IPS-15b (cell line): ENCODE results near the gene DIS3L2.
"Not testable (repeated sequence)": the region's sequence is repeated elsewhere in the genome, so short reads cannot be mapped to it uniquely, and the experiment has no call there.

Experiments
- H3K27me3 ChIP-seq: one replicate; pipeline ENCODE4 v1.6.1; 2013; ENCODE audit warnings: low read length; ENCODE audit not compliant: control insufficient read depth, insufficient read depth
- H3K36me3 ChIP-seq: one replicate; pipeline ENCODE4 v1.6.1; 2013; ENCODE audit warnings: low read length; ENCODE audit not compliant: control insufficient read depth, insufficient read depth
- H3K4me1 ChIP-seq: one replicate; pipeline ENCODE4 v1.6.1; 2013; ENCODE audit warnings: mild to moderate bottlenecking, low read length; ENCODE audit not compliant: control insufficient read depth, insufficient read depth
- H3K4me3 ChIP-seq: one replicate; pipeline ENCODE4 v1.5.1; 2013; ENCODE audit warnings: low read depth, low read length
- H3K9ac ChIP-seq: one replicate; pipeline ENCODE4 v1.6.1; 2013; ENCODE audit warnings: low read depth, mild to moderate bottlenecking, low read length
- H3K9me3 ChIP-seq: one replicate; pipeline ENCODE4 v1.6.1; 2013; ENCODE audit warnings: mild to moderate bottlenecking, low read length; ENCODE audit not compliant: control insufficient read depth, insufficient read depth

Gene DIS3L2

DNA sequence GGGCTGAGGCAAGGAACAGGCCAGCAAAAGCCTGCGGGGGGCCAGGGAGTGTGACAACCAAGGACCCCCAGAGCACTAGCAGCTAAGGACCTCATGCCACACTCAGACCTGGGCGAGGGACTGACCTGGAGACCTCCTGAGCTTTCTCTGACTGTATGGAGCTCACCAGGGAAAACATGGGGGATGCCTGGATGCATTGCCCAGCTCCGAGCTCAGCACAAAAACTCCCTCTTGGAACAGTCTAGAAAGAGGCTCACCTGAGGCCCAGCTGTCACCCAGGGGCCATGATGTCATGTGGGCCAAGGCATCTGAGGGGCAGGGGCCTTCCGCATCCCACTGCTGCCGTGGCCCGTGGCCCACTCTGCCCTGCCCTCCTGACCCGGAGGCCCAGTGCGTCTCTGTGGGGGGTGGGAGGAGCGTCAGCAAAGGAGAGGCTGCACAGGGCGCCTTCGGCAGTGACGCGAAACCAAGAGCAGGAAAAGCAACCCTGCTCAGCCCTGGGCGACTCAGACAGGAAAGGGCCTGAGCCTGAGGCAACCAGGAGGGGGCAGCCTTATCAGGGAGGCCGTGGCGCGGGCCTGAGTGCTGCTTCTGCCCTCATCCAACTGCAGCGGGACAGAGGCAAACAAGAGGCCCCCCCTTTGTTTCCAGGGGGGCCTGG, 359.8 kb downstream of the DIS3L2 start:
- no peaks in the 10 kb centered on the region for H3K36me3 ChIP-seq
- H3K27me3 ChIP-seq: no peaks in the 10 kb centered on the region
- H3K4me1 ChIP-seq: peaks cover 2% of the 10 kb centered on the region
- no peaks in the 10 kb centered on the region for H3K9me3 ChIP-seq
- H3K4me3 ChIP-seq: no peak overlapping the region
- no peak overlapping the region for H3K9ac ChIP-seq

DNA sequence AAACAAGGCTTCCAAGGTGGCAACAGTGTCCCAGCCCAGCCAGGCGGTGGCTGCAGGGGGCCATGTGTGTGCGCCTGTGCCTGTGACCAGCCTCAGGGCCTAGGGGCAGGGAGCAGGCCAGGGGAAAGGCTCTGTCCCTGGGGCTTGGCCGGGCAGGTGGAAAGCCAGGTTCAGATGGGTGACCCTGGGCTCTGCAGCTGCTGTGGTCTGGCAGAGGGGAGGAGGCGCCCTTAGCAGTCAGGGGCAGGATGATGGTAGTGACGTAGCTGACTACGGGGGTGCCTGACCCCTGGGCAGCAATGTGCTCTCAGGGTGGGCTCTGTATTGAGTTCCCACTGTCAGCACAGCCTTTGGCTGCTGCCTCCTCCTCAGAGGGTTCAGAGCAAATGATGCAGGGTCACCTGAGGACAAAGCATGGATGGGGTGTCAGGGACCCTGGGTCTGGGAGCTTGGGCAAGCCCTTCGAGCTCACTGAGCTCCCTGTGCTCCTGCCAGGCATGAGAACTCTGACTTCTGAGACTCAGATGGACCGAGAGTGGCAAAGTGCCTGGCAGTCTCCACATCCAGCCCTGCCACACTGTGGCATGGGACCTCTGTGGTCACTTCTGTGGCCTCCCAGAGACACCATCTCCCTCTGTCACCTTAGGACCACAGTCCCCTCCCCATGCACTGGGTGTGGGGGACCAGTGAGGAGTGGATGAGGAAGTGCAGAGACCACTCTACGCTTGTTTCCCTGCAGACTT, 360.5 kb downstream of the DIS3L2 start:
- no peaks in the 10 kb centered on the region for H3K9me3 ChIP-seq
- H3K9ac ChIP-seq: no peak overlapping the region
- H3K27me3 ChIP-seq: no peaks in the 10 kb centered on the region

DNA sequence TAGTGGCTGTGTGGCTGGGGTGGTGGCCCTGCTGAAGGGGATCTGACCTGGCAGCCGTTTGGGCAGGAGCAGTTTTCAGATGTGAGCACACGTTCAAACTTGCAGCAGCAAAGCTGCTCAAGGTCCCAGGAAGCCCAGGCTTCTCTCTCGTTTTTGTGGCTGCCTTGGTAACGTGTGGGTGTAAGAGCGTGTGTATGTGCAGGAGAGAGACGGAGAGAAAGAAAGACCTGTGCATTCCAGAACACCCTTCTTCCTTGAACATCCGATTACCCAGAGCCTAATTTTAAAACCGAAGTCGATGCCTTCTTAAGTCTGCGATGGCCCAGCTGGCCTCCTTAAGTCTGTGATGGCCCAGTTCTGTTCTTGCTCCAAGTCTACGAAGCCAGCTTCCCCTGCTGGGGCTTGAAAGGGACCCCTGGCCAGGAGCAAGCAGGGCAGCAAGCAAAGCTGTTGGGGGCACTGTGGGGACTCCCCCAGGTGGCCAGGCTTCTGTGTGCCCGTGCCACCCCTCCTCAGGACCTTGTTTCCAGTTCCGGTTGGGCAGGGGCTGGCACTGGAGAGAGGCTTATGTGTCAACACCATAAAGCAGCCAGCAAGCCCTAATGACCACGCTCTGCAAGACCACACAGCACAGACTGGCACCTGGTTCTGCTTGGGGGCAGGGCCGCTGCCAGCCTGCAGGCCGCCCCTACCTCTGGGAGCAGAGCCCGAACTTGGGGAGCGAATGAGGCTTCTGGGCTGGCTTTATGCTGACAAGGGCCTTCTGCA, 361.2 kb downstream of the DIS3L2 start:
- H3K9me3 ChIP-seq: no peaks in the 10 kb centered on the region
- no peak overlapping the region for H3K4me3 ChIP-seq
- H3K36me3 ChIP-seq: no peaks in the 10 kb centered on the region
- H3K9ac ChIP-seq: no peak overlapping the region
- peaks cover 2% of the 10 kb centered on the region for H3K4me1 ChIP-seq
- H3K27me3 ChIP-seq: no peaks in the 10 kb centered on the region

More for the DNA sequence above, 360.5 kb downstream of the DIS3L2 start:
- Histone ChIP-seq H3K36me3 (no peaks in the 10 kb centered on the region), H3K4me3 (no peak overlapping the region), H3K4me1 (peaks cover 2% of the 10 kb centered on the region)

DNA sequence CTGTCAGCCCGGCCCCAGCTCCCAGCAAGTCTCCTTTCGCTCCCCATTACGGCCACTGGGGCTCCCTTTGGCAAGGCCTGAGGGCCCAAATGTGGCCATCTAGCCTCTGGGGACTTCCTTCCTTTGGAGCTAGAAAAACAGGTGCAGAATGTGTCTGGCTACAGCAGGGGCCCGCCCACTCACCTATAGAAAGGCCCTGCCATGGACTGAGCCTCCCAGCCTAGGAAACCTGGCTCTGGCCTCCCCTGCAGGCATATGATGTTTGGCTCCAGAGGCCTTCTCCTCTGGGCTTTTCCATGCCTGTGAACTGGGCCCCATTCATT, 361.8 kb downstream of the DIS3L2 start:
- Histone ChIP-seq H3K27me3 (no peaks in the 10 kb centered on the region), H3K36me3 (no peaks in the 10 kb centered on the region), H3K4me3 (no peak overlapping the region), H3K4me1 (peaks cover 2% of the 10 kb centered on the region), H3K9me3 (no peaks in the 10 kb centered on the region), H3K9ac (no peak overlapping the region)

DNA sequence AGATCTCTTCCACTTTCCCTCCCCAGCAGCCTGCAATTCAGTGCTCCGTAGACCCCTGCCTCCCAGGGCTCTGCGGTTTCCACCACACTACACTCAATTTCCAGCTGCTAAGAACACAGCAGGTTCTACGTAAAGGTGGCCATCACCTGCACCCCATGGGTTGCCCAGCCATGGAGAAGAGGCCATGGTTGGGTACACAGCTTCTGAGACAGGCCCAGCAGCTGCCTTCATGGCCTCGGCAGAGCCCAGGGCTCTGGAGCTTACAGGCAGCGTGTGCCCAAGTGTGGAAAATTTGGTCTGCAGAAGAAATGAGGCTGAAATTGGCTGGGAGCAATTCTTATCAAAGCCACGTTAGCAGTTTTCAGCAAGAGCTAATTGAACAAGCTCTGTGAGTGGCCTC, 362.5 kb downstream of the DIS3L2 start:
- H3K4me3 ChIP-seq, H3K27me3 ChIP-seq, H3K9me3 ChIP-seq, H3K36me3 ChIP-seq, H3K4me1 ChIP-seq, H3K9ac ChIP-seq: not testable (repeated sequence)

DNA sequence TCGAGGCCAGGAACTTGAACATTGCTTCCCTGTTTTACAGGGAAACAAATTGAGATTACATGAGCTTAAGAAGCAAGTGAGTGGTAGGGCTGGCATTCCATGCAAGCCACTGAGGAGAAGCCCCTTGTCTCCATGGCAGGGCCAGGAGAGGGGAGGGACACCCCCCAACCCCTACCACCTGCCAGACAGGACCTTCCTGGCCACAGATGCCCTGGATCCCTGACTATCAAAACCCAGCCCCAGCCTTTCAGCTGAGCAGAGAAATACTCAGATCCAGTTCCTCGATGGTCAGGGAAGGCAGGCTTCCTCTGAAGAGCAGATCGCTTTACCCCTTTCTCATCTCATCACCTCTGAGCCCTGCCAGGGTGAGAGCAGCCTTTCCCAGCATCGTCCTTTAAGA, 363.3 kb downstream of the DIS3L2 start:
- Histone ChIP-seq H3K9me3 (no peaks in the 10 kb centered on the region), H3K27me3 (no peaks in the 10 kb centered on the region), H3K9ac (no peak overlapping the region), H3K36me3 (no peaks in the 10 kb centered on the region), H3K4me1 (peaks cover 2% of the 10 kb centered on the region), H3K4me3 (no peak overlapping the region)

DNA sequence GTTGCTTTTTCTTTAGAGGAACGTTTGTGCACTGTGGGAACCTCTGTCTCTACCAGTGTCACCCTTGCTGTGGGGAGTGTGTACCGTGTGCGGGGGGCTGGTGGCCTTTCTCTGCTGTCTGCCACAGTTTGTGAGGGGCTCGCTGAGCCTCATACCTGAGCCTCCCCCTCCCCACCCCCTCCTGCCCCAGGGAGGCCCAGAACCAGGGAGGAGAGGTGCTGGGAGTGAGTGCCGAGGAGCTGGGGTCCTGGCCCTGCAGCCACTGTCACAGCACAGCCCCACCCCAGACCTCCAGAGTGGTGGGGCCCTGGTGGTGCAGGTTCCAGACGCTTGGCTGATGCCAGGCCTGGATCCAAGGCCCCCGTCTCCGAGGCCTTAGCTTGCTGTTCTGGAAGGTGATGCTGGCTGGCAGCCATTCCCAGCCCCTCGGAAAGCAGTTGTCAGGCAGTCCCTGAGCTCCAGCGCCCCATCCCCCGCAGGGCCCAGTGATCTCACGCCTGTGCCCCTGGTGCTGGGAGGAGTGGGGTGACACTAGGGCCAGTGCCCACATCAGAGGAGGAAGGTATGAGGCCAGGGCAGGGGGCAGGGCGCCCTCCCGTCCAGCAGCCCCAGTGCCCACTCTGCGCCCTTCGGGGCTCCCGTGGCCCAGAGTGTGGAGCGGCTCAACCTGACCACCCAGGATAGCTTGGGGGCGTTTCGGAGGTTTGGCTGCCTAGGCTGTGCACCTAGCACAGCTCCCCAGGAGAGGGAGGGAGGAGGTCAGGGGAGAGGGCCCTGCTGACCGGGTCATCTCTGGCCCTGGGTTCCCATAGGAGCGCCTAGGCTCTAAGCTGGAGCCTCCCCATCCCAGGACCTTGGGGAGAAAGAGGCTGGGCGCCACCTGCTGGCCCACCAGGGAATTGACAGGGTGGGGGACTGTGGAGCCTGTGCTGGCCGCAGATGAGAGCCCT, 364.1 kb downstream of the DIS3L2 start:
- Histone ChIP-seq H3K9me3 (no peaks in the 10 kb centered on the region), H3K9ac (no peak overlapping the region), H3K4me3 (no peak overlapping the region), H3K4me1 (peaks cover 2% of the 10 kb centered on the region), H3K36me3 (no peaks in the 10 kb centered on the region), H3K27me3 (no peaks in the 10 kb centered on the region)

DNA sequence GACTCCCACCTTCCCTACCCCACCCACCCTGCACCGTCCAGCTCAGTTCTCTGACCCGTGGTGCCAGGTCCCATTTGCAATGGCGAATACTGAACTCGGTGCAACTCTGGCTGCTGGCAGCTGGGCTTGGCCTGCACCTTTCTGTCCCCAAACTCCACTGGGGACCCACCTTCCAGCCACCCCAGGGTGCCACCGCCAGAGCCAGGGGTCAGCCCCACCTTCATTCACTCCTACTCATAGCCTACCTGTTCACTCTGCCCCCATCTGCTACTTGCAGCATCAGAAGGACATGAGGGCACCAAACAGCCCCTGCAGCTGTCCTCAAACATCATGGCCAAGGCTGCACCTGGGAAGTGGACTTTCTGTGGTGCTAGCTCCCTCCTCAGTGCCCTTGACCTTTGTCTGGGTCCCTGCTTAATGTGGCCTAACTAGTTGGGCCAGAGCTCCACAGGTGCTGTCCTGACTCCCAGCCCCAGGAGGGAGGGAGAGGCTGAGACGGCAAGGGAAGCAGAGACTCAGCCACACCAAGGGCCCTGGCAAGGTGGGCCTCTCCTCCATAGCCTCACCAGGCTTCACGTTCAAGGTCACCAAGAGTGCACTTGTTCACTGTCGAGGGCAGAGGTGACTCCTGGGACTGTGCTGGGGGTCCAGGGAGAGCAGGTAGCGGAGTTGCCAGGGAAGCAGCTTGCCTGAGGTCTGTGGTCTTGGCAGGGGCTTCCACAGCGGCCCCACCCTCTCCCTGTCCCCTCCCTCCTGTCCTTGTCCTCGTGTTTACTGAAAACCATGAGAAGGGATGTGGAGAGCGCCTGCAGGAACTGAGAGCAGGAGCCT, 365.0 kb downstream of the DIS3L2 start:
- not testable (repeated sequence) for H3K9me3 ChIP-seq, H3K4me1 ChIP-seq, H3K9ac ChIP-seq, H3K27me3 ChIP-seq, H3K36me3 ChIP-seq, H3K4me3 ChIP-seq

DNA sequence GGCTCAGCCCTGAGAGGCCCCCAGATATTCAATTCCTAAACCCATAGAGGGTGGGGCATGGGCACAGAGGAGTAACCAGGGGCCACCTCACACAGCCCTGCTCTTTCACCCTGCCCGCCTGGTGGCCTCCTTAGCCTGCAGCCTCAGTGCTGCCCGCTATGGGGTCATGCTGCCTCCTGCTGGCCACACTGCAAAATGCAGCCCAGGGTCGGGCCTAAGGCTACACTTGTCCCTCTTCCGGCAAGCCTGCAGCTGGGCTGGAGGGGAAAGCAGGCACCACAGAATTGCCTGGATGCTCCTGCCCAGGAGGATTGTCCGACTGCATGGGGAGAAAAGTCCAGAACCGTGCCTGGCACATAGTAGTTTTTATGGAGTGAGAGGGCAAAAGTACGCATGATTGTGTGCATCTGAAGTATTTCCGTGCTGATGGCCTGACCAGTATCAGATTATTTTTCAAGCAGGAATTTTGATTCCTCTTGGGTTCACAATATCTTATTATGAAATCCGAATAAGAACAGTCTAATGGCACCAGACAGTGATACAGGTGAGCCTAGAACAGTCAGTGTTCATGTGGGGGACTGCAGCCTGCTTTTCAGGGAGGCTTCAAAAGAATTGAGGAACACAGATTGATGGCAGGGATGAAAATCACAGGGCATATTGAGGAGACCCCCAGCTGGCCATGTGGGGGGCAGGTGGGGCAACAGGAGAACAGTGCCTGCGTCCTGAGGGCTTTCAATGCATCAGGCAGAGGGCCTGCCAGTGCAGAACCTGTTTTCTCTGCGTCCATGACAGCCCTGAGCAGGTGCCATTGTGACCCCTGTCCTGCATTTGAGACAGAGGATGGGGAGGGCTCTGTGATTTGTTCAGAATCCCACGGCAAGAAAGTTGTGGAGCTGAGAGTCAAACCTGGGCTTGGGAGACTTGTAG, 365.9 kb downstream of the DIS3L2 start:
- Histone ChIP-seq H3K9me3 (no peaks in the 10 kb centered on the region), H3K4me3 (no peak overlapping the region), H3K9ac (no peak overlapping the region), H3K4me1 (no peaks in the 10 kb centered on the region), H3K27me3 (no peaks in the 10 kb centered on the region), H3K36me3 (no peaks in the 10 kb centered on the region)

DNA sequence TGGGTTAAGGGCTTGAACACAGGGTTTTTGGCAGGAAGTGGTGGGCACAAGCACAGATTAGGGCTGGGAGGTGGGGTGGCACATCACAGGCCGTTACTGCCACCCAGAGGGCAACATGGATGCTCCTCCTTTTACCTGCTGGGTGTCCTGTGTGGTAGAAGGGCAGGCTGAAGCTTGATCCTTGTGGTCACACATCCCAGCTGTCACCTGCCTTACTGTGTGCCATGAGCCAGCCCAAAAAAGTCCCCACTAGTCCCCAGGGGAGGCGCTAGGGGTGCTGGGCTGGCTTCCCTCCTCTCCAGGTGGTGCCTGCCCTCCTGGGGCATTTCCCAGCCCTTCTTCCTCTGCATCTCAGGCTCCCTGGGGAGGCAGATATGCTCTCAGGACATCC, 366.5 kb downstream of the DIS3L2 start:
- Histone ChIP-seq H3K36me3 (no peaks in the 10 kb centered on the region), H3K9me3 (no peaks in the 10 kb centered on the region), H3K27me3 (no peaks in the 10 kb centered on the region), H3K4me3 (no peak overlapping the region), H3K9ac (no peak overlapping the region), H3K4me1 (no peaks in the 10 kb centered on the region)
